Measurements from ENCODE around the gene ARF4.

ARF4 gene

DNA sequence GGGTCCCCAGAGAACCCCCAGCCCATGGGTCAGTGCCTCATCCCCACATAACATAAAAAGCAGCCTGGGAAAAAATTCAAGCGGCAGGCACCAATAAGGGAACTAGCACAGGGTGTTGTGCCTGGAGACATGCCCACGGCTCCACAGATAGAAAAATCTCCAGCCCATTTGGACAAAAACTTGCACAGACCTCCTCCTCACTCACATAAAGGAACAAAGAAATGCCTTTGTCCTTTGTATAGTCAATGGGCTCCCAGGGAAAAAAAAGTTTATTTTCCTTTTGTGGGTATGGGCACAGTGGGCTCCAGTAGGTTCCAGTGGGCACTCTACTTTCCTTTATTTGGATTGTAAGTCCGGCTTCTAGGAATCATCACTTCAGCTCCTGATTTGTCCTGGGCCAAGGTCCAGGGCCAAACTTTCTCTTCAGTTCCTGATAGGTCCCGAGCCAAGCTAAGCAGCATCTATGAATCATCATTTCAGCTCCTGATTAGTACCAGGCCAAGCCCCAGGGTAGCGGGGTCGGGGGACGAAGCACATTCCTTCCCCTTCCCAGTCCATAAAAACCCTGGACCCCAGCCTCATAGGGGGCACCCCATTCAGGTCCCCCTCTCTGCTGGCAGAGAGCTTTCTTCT, 51.4 kb downstream of the ARF4 start:
- H3K9ac ChIP-seq (ENCODE audit: low read length) = no peak overlapping the region
- DNase-seq (ENCODE audit: low read depth) = no peak

DNA sequence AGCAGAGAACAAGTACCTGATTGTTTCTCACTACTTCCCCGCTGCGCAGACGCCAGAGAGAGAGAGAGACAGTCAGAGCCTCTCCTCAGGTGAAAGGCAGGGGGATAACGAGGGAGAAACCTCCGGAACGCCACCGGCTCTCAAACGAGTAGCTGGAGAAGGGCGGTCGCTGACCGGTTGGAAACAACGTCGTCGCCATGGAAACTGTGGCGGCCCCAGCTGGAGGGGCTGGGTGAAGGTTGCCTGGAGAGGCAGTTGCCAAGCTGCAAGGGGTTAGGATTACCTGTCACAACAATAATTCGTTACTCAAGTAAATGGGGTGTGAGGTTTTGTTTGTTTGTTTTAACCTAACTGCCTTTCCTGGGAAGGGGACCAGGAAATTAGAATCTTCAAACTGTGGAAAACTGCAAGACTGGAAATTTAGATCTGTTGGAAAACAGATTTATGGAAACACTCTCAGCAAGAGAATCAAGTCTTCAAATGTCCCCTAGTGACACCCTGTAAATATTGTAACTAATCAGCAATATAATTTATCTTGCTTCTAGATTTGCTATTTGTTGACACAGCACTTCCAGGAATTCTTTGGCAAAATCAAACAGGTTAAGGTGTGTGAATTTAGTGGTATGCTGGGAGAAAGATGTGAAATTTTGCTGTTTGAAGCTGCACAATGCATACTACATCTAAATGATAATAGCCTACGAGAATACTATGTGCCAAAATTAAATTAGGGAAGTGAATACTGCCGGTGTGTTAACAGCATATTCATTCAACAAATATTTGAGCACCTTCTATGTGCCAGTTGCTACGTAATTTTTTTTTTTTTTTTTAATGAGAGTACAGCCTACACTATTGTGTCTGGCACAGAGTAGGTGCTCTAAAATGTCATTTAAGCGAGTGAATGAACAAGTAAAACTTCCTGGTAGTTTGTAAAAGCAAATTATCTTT, 52.7 kb downstream of the ARF4 start, which contains the start of gene DNAH12:
TSS of gene DNAH12 (minus strand) at position 164 of the 945 bp plus-strand sequence. CDS start 1,474 bp downstream, outside the sequence.
- no peaks in the 10 kb centered on the region for H3K27me3 ChIP-seq (replicated peaks; ENCODE audit: control insufficient read depth, insufficient read depth, low read length)
- peak within 1 kb of the TSS; percentile 21 for H3K9ac ChIP-seq (ENCODE audit: low read length)
- no peaks in the 10 kb centered on the region for H3K36me3 ChIP-seq (ENCODE audit: control insufficient read depth, insufficient read depth, low read length, severe bottlenecking)
- peak; percentile 56 for DNase-seq (ENCODE audit: low read depth)
- H3K4me3 ChIP-seq (ENCODE audit: low read length) = peak within 1 kb of the TSS; percentile 61
- H3K4me1 ChIP-seq (ENCODE audit: control insufficient read depth, insufficient read depth, low read length) = peaks cover 10% of the 10 kb centered on the region
- H3K9me3 ChIP-seq (ENCODE audit: control insufficient read depth, low read length) = no peaks in the 10 kb centered on the region

More for the DNA sequence above, 51.4 kb downstream of the ARF4 start:
- H3K4me1 ChIP-seq (ENCODE audit: control insufficient read depth, insufficient read depth, low read length) = peaks cover 10% of the 10 kb centered on the region
- no peaks in the 10 kb centered on the region for H3K27me3 ChIP-seq (replicated peaks; ENCODE audit: control insufficient read depth, insufficient read depth, low read length)
- no peaks in the 10 kb centered on the region for H3K36me3 ChIP-seq (ENCODE audit: control insufficient read depth, insufficient read depth, low read length, severe bottlenecking)
- no peak overlapping the region for H3K4me3 ChIP-seq (ENCODE audit: low read length)
- no peaks in the 10 kb centered on the region for H3K9me3 ChIP-seq (ENCODE audit: control insufficient read depth, low read length)

DNA sequence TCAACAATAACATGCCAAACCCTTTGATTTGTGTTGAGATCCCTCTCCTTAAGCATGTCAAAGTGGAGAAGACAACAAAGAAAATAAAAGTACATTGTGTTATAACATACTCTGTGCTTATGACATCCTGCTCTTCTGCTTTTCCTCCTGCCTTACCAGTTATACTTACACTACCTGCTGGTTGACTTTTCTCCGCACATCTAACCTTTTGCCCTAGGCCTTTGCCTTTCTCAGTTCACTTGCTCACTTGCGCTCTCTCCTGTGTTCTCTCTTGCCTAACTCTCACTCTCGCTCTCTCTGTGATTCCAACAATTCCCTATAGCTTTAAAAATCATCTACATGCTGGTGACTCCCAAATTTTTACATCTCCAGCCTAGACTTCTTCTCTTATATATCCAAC, 58.7 kb downstream of the ARF4 start:
- no peak overlapping the region for H3K9ac ChIP-seq (ENCODE audit: low read length)
- peaks cover 4% of the 10 kb centered on the region for H3K27me3 ChIP-seq (replicated peaks; ENCODE audit: control insufficient read depth, insufficient read depth, low read length)
- no peak for DNase-seq (ENCODE audit: low read depth)
- no peaks in the 10 kb centered on the region for H3K9me3 ChIP-seq (ENCODE audit: control insufficient read depth, low read length)
- H3K4me3 ChIP-seq (ENCODE audit: low read length) = no peak overlapping the region
- no peaks in the 10 kb centered on the region for H3K36me3 ChIP-seq (ENCODE audit: control insufficient read depth, insufficient read depth, low read length, severe bottlenecking)
- no peaks in the 10 kb centered on the region for H3K4me1 ChIP-seq (ENCODE audit: control insufficient read depth, insufficient read depth, low read length)

DNA sequence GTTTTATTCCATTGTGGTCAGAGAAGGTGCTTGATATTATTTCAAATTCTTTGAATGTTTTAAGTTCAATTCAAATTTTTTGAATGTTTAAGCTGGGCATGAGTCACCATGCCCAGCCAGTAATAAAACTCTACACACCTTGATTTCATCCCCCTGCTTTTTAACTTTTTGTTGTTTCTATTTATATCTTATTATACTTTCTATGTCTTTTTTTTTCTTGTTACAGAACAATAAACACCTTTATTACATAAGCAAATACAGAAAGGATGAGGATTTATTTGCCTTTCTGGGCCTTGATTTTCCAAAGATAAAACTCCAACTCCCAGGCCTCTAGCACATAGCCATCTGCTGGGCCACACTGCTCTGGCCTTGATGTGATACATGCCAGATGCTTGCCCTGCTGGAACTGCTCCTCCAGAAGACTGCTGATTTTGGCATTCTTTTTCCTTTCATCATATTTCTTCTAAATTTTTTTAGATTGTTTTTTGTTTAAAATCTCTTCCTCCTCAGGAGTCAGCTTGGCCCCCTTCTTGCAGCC, 67.0 kb downstream of the ARF4 start:
- H3K4me3 ChIP-seq (ENCODE audit: low read length) = no peak overlapping the region
- no peaks in the 10 kb centered on the region for H3K27me3 ChIP-seq (replicated peaks; ENCODE audit: control insufficient read depth, insufficient read depth, low read length)
- H3K4me1 ChIP-seq (ENCODE audit: control insufficient read depth, insufficient read depth, low read length) = no peaks in the 10 kb centered on the region
- no peaks in the 10 kb centered on the region for H3K9me3 ChIP-seq (ENCODE audit: control insufficient read depth, low read length)
- no peak overlapping the region for H3K9ac ChIP-seq (ENCODE audit: low read length)
- H3K36me3 ChIP-seq (ENCODE audit: control insufficient read depth, insufficient read depth, low read length, severe bottlenecking) = no peaks in the 10 kb centered on the region
- peak; percentile 23 for DNase-seq (ENCODE audit: low read depth)
